GM12875 (cell line): Measurements from ENCODE around the gene MC1R.

Experiments
- H3K4me3 ChIP-seq: one replicate; pipeline ENCODE4 v1.5.1; 2011; ENCODE audit warnings: low read depth, low read length, control low read depth
- TF ChIP-seq, protein P1 (sequence below): IDR thresholded peaks from 2 replicates; pipeline ENCODE4 v1.5.1; 2011; ENCODE audit warnings: low read depth, mild to moderate bottlenecking, control low read depth, inconsistent platforms, low read length, moderate library complexity, borderline replicate concordance; ENCODE audit not compliant: insufficient read depth

The MC1R gene

DNA sequence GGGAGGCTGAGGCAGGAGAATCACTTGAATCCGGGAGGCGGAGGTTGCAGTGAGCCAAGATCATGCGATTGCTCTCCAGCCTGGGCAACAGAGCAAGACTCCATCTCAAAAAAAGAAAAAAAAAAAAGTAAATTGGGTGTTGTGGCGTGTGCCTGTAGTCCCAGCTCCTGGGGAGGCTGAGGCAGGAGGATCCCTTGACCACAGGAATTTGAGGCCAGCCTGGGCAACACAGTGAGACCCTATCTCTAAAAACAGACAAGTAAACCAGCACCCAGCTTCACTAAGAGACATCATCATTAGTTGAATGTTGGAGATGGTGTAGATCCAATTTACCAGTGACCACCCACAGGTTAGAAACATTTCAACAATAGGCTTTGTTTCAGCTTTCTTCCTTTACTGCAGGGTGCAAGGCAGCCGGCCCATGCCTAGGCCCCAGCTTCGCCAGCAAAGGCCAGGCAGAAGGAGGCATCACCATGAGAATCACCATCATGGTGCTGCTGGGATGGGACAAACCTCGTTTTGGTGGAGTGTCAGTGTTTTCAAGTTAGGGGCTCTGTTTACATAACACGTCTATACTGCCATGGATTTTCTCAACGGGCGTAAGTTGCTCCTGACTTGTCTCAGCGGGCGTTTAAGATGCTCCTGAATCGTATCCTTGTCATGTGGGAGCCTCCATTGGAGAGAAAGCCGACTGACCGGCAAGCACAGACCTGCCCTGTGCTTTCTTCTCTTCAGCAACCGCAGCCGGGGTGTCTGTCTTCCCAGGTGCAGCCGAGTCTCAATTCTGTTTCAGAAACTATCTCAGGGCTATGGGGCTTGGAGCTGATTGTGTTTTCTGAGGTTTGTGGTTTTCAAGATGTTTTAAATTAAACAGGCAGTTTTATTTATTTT lies 37.9 kb upstream of the MC1R start:
- H3K4me3 ChIP-seq, result no peak overlapping the region
- TF ChIP-seq, protein P1, sequence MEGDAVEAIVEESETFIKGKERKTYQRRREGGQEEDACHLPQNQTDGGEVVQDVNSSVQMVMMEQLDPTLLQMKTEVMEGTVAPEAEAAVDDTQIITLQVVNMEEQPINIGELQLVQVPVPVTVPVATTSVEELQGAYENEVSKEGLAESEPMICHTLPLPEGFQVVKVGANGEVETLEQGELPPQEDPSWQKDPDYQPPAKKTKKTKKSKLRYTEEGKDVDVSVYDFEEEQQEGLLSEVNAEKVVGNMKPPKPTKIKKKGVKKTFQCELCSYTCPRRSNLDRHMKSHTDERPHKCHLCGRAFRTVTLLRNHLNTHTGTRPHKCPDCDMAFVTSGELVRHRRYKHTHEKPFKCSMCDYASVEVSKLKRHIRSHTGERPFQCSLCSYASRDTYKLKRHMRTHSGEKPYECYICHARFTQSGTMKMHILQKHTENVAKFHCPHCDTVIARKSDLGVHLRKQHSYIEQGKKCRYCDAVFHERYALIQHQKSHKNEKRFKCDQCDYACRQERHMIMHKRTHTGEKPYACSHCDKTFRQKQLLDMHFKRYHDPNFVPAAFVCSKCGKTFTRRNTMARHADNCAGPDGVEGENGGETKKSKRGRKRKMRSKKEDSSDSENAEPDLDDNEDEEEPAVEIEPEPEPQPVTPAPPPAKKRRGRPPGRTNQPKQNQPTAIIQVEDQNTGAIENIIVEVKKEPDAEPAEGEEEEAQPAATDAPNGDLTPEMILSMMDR, result no peak

DNA sequence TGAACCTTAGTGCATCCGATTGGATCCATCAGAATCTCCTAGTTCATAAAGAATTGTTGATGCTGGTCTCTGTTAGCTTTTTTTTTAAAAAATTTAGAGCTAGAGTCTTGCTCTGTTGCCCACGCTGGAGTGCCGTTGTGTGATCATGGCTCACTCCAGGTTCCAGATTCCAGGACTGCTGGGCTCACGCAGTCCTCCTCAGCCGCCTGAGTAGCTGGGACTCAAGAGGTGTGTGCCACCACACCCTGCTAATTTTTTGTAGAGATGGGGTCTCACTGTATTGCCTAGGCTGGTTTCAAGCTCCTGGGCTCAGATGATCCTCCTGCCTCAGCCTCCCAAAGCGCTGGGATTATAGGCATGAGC lies 37.3 kb upstream of the MC1R start:
- TF ChIP-seq, protein P1, result no peak
- H3K4me3 ChIP-seq, result no peak overlapping the region

DNA sequence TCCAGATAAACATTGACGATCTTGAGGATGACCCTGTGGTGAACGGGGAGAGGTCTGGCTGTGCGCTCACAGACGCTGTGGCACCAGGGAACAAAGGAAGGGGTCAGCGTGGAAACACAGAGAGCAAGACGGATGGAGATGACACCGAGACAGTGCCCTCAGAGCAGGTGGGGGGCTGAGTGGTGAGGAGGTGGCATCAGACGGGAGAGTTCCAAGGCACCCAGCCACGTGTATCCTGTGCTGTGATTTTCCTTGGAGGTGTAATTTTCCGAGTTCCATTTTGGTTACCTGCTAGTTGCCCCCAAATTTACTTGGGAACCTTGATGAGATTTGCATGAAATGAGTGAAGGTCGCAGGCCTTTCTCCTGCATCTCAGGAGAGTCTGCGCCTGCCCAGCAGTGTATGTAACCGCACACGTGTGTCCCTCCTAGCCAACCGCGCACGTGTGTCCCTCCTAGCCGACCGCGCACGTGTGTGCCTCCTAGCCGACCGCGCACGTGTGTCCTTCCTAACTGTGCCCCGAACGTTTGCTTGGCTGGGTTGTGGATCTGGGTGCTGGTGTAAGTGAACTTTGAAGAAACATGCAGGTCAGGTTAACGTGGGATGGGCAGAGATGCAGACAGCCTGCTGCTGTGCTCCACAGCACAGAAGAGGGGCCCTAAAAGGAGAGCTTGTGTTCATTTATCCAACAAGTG lies 35.2 kb upstream of the MC1R start:
- TF ChIP-seq, protein P1, result no peak
- no peak overlapping the region for H3K4me3 ChIP-seq

DNA sequence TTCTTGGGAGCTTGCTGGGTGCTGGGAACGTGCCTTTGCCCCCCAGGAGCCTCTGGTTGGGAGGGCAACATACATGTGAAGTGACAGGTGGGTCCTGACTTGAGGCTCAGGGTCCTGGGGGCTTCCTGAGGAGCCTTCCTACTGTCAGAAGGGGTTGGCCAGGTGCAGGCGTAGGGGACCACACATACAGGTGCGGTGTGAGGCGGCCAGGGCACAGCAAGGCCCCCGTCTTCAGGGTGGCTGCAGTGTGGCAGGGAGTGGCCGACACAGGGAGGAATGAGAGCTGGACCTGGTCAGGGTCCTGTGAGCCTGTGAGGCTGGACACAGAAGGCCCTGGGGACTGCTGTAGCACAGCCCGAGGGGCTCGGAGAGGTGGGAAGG lies 34.6 kb upstream of the MC1R start:
- H3K4me3 ChIP-seq, result no peak overlapping the region
- TF ChIP-seq, protein P1, result no peak

DNA sequence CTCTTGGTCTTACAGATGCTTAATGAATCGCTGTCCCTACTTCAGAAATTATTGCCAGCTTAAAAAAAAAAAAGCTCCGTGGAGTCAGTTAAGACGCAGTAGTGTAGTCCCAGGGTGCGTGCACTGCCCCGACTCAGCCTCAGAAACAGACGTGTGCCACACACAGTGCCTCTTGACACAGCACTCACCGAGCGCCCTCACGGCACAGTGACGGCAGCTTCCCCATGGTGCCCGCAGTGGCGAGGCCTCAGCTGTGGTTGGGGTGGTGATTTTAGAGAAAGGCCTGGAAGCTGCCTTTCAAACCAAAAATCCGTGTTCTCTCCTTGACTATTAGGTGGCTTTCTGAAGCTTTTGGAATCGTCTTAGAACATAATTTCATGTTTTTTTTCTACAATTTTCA lies 31.4 kb upstream of the MC1R start:
- TF ChIP-seq, protein P1, result no peak
- H3K4me3 ChIP-seq, result no peak overlapping the region

DNA sequence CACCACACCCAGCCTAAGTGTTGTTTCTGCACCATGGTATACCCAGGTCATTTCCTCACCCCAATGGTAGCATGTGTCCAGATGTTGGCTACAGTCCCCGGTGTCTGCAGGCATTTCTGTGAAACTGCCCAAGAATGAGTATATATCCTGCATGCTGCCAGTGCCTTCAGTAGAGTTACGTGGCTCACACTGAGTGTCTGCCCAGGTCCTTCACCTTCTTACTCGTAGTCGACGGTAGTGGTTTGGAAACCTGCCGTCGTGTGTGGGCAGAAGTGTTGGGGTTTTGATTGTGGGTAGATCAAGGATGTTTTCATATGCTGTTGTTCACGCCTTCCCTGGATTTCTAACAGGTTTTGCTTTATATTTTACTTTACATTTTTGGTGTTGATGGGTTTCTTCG lies 28.5 kb upstream of the MC1R start:
- TF ChIP-seq, protein P1, result no peak
- no peak overlapping the region for H3K4me3 ChIP-seq
